GM19328 (cell line): Measurements from ENCODE around the gene MICALL1.
"Not testable (repeated sequence)": the region's sequence is repeated elsewhere in the genome, so short reads cannot be mapped to it uniquely, and the experiment has no call there.

ENCODE experiments used
- ATAC-seq: cut with Tn5 transposase; IDR thresholded peaks from one replicate; pipeline ENCODE4 v1.9.1; 2021; ENCODE audit warnings: mild to moderate bottlenecking, moderate library complexity; ENCODE audit not compliant: unreplicated experiment

The MICALL1 gene

DNA sequence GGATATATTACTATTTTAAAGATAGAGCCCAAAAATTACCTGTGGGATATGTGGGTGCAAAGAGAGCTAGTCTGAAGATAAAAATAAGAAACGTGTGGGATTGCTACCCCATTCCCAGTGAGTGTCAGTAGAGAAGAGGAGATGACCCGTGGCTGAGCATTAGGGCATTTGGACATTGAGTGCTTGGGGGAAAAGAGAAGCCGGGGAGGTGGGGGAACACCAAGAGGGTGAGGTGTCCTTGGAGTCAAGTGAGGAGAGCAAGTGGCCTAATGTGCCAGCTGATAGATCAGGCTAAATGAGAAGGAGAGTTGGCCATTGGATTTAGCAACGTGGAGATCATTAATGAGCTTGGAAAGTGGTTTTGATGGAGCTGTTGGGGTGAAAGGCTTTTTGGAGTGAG lies 48.6 kb downstream of the MICALL1 start:
- no peak for ATAC-seq

DNA sequence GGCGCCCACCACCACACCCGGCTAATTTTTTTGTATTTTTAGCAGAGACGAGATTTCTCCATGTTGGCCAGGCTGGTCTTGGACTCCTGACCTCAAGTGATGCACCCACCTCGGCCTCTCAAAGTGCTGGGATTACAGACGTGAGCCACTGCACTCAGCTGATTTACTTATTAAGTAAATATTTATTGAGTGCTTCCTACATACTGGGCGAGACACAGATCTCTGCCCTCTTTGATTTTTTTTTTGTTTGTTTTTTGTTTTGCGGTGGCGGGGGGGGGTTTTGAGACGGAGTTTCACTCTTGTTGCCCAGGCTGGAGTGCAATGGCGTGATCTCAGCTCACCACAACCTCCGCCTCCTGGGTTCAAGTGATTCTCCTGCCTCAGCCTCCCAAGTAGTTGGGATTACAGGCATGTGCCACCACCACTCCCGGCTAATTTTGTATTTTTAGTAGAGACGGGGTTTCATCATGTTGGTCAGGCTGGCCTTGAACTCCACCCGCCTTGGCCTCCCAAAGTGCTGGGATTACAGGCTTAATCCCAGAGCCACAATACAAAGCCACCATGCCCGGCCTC lies 49.8 kb downstream of the MICALL1 start:
- ATAC-seq: not testable (repeated sequence)

- no peak for ATAC-seq
Measured at GRCh38 chr22:37957232-37957631, 51.1 kb downstream of the MICALL1 start.

DNA sequence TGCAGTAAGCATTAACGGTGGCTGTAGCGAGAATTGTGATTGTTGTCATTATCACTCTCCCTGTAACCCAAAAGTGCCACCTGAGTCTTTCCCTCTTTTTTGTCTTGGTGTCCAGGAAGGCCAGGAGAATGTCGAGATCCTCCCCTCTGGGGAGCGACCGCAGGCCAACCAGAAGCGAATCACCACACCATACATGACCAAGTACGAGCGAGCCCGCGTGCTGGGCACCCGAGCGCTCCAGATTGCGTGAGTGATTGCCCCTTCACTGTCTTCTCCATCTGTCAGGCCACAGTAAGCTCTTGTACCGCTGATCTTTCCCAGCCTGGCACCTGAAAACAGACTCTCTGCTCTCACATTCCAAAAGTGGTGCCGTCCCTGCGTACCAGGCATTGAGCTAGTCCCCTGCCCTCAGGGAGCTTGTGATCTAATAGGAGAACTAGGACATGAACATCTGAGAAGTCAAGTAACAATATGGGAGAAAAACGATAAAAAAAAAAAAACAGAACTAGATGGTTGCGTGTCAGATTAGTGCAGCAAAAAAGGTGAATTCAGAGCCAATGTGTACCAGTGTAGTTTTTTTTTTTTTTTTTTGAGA lies 53.2 kb downstream of the MICALL1 start:
- no peak for ATAC-seq

DNA sequence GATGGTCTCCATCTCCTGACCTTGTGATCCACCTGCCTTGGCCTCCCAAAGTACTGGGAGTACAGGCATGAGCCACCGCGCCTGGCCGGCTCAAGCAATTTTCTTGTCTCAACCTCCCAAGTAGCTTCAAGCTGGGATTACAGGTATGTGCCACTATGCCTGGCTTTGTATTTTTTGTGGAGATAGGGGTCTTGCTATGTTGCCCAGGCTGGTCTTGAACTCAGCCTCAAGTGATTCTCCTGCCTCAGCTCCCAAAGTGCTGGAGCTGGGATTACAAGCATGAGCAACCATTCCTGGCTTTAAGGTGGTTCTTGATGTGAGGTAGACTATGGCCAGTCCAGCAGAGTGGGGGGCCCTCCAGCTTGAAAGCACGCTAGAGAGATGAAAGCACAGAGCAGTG lies 55.0 kb downstream of the MICALL1 start:
- ATAC-seq: no peak

GRCh38 chr22:37965940-37966664 lies 60.0 kb downstream of the MICALL1 start:
- ATAC-seq: no peak

- ATAC-seq: no peak
Measured at GRCh38 chr22:37967147-37967546, 61.0 kb downstream of the MICALL1 start.

GRCh38 chr22:37967637-37968451 lies 61.7 kb downstream of the MICALL1 start:
- no peak for ATAC-seq

DNA sequence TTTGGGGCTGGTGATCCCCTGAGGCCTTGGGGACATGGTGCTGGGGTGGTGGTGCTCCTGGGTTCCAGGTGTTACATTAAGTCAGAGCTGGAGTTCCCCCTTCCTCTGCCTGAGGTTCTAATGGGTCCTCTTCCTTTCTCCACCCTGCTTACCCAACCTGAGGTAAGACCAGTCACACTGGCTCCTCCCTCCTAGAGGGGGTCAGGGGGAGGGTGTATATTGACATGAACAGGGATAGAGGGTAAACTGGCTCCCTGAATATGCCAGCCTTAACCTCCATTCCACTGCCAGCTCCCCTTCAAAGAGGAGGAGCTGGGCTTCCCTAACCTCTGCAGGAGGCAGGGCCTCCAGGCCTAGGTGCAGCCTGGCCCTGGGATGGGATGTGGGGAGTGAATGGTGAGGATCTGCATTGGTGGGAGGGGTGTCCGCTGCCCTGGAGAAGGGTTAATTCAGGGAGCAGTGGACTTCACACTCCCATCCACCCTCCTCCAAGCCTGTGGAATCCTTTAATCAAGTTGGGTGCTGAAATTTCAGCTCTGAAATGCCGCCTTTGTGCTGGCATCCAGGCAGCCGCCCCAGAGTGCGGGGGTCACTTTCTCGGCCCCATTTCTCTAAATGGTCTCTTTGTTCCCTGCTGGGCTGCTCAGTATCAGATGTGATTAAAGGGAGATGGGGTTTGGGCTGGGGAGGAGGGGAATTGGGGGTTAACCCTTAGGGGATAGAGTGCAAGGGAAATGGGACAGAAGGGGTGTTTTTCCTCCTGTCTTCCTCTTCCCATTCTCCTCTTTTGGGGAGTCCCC lies 62.6 kb downstream of the MICALL1 start:
- no peak for ATAC-seq

DNA sequence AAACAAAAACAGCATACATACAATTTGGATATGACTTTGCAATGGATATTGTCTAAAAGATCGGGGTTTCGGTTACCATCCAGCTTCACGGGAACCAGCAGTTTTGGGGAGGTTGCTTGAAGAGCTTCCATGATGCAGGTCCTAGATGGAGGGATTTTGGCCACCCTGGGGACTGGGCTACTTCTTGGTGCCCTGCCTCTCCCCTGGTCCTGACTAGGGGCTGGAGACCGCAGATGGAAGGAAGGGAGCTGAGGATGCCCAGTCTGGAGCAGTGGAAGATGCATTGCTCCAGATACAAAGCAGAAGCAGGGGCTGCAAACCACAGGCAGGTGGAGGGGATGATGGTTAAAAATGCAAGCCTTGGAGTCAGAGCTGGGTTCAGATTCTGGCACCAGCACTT lies 64.8 kb downstream of the MICALL1 start:
- ATAC-seq: no peak

GRCh38 chr22:37971475-37972434 lies 65.7 kb downstream of the MICALL1 start:
- no peak for ATAC-seq

DNA sequence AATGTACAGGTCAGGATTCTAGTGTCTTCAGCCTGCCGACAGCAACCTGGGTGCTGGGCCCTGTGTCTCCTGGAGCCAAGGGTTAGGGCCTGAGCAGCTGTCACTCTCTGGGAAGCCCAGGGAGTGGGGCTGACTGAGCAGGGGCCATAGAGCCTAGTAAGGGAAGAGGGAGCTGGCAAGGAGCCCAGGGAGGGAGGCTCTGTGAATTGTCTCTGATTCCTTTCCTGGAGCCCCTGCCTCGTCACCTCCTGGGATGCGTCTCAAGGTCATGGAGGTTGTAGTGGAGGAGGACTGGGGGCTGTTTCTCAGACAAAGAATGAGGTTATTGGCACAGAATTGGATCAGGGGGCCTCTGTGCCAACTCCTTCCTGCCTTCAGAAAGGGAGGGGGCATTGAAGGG lies 66.4 kb downstream of the MICALL1 start:
- no peak for ATAC-seq

GRCh38 chr22:37973271-37974170 lies 67.4 kb downstream of the MICALL1 start:
- no peak for ATAC-seq

DNA sequence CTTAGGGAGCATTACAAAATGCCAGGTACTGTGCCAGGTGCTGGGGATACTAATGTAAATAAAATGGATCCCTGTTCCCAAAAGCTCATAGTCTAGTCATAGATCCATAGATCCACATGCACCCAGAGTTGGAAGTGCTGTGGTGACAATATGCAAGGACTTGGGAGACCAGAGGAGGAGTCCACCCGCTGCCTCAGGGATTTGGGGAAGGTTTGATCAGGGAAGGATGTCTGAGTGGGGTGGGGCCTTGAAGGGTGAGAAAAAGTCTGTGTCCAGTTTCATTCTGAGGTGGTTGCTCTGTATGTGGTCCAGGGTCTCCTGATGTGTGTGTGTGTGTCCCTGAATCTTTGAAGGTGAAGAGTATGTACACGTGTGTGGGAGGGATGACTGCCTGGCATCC lies 69.1 kb downstream of the MICALL1 start:
- no peak for ATAC-seq

DNA sequence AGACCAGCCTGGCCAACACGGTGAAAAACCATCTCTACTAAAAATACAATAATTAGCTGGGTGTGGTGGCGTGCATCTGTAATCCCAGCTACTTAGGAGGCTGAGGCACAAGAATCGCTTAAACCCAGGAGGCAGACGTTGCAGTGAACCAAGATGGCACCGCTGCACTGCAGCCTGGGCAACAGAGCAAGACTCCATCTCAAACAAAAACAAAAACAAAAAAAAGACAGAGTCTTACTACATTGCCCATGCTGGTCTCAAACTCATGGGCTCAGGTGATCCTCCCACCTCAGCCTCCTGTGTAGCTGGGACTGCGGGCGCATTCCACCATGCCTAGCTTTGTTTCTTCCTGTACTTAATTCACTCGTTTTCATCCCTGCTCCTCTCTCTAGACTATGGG lies 69.9 kb downstream of the MICALL1 start:
- ATAC-seq: not testable (repeated sequence)

DNA sequence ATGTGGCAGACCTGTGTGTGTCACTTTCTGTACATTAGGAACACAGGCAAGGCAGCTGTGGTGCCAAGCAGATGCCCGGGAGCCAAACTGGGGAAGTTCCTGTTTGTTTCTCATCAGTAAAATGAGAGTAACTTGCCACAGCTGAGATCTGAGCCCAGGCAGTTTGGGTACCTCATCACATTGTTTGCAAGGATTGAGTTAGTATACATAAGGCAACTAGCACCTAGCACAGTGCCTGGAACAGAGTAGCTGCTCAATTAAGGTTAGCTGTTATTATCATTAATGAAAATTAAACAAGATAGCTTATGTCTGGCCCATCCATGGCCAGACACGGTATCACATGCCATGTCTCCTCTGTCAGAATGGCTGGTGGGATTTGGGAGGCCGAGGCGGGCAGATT lies 70.5 kb downstream of the MICALL1 start:
- ATAC-seq: no peak

GRCh38 chr22:37979782-37980181 lies 73.7 kb downstream of the MICALL1 start:
- ATAC-seq: no peak

- ATAC-seq: no peak
Measured at GRCh38 chr22:37981282-37982011, 75.3 kb downstream of the MICALL1 start.
